Raji (cell line): Measurements from ENCODE around the gene CTBS.

ENCODE experiments used
- POLR2A ChIP-seq: IDR thresholded peaks from 2 replicates; pipeline ENCODE4 v1.6.1; 2011; ENCODE audit warnings: low read depth, low read length, control low read depth; ENCODE audit not compliant: insufficient read depth

Gene CTBS

GRCh38 chr1:84573967-84574842 is at the start of gene CTBS:
Gene CTBS (minus strand): TSS chr1:84574440. CDS start chr1:84574415, 25 bp downstream.
- peak; percentile 90 for TF ChIP-seq POLR2A

- no peak for TF ChIP-seq POLR2A
Measured at GRCh38 chr1:84621553-84621952, 47.3 kb upstream of the CTBS start.

DNA sequence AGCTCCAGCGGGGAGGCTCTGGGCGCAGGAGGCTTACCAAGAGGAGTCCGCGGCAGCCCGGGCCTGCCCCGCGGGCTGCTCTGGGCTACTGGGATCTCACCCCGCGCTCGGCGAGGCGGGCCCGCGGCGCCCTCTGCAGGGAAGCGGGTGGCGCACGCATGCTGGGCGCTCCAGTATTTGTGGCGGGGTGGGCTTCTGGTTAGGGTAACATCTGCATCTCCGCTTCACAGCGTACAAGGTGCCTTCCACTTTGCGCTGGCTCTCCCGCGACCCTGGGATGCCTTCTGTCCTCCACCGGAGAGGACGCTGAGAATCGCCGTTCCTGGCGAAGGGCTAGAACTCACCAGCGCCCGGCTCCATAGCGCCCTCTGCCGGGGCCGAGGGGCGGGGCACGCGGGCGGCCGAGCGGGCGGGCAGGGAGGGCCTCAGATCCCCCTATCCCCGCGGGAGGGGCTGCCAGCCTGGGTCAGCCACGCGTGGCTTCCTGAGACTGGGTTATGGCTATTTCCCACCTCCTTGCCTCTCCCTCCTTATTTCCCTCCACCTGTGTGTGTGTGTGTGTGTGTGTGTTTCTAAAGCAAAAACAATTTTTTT is 46.6 kb upstream of the CTBS start:
- TF ChIP-seq POLR2A, result peak; percentile 51

DNA sequence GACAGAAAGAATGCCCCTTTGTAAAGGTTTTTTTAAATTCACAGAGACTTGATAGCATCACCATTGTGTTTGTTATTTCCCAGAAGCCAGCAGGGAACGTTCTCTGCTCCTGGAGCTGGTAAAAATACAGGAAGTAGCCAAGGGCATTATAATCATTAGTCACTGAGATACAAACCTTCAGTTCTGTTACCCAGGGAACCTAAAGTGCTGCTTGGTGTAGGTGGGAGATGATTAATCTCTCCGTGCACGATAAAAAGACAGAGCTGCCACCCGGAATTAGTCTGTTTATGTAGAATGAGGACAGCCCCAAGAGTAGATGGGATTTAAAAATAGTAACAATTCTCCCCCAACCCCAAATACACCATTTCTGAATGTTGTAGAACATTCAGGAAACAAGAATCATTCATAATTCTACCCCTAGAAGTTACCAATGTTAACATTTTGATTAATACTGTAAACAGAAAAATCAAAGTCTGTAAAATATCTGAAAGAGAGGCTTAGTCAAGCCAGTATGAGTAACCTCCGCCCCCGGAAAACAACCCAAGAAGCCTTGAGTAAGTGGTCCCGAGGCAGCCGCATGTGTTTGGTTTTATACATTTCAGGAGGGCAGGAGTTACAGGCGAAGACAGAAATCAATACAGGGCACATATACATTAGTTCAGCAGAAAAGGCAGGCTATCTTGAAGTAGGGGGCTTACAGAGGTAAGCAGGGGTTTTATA is 45.3 kb upstream of the CTBS start:
- TF ChIP-seq POLR2A, result no peak

- TF ChIP-seq POLR2A, result no peak
Measured at GRCh38 chr1:84617349-84617748, 43.1 kb upstream of the CTBS start.

DNA sequence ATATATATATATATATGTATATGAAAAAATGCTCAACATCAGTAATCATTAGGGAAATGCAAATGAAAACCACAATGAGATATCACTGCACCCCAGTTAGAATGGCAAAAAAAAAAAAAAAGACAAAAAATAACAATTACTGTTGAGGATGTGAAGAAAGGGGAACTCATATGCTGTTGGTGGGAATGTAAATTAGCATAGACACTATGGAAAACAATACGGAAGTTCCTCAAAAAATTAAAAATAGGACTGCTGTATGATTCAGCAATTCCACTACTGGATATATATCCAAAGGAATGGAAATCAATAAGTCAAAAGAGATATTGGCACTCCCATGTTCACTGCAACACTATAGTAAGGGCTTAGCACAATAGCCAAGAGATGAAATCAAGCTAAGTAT is 41.5 kb upstream of the CTBS start:
- TF ChIP-seq POLR2A, result no peak

- no peak for TF ChIP-seq POLR2A
Measured at GRCh38 chr1:84613887-84614286, 39.6 kb upstream of the CTBS start.

DNA sequence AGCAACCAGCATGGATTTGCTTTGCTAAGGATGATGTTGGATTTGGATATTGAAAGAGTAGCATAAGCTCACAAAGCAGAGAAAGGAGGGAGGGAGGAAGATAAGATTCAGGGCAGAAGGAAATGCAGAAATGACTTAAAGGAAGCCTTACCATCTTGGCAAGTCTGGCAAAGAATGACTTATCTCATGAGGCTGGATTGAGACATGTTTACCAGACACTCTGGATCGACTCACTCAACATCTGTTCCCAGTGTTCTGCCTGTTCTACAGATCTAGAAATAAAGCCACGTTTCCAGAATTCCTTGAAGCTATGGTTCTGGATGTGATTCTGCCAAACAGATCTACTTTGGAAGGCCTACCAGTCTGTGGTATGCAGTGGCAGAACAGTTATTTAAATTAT is 38.8 kb upstream of the CTBS start:
- no peak for TF ChIP-seq POLR2A

GRCh38 chr1:84611796-84612195 is 37.6 kb upstream of the CTBS start:
- no peak for TF ChIP-seq POLR2A

DNA sequence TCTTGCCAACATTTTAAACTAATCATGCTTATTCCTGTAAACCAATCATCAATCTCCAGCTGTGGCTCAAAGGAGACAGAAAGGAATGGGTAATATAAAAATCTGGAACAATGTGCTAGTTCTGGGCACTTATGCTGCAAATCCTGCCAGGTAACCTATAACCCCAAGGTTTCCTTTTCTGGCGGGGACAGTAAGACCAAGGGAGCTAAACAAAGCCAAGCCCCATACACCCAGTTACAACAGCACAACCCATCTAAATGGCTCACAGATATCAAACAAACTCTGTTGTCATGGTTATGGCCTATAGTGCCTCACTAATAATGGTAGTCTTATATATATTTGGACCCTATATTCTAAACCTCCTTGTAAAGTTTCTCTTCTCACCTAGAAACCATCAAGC is 36.9 kb upstream of the CTBS start:
- no peak for TF ChIP-seq POLR2A

- no peak for TF ChIP-seq POLR2A
Measured at GRCh38 chr1:84606977-84607376, 32.7 kb upstream of the CTBS start.

GRCh38 chr1:84605157-84605556 is 30.9 kb upstream of the CTBS start:
- no peak for TF ChIP-seq POLR2A

GRCh38 chr1:84603941-84604830 is 29.9 kb upstream of the CTBS start:
- TF ChIP-seq POLR2A, result no peak

DNA sequence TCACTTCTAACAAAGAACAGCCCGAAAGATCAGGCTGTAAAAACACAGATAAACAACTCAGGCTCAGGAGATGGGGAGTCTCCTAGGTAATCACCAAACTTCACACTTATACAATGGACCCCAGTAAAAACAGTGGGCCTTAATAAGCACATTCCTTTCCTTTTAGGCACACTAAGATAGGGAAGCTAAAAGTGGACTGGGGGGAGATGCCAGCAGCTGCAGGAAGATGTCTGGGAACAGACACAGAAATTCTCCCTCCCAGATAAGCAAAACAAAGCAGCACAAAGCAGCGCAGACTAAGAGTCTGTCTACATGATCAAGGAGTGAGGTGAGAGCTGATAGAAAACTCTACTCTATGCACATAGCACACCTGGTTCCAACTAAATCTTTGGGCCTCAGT is 29.0 kb upstream of the CTBS start:
- TF ChIP-seq POLR2A, result no peak

DNA sequence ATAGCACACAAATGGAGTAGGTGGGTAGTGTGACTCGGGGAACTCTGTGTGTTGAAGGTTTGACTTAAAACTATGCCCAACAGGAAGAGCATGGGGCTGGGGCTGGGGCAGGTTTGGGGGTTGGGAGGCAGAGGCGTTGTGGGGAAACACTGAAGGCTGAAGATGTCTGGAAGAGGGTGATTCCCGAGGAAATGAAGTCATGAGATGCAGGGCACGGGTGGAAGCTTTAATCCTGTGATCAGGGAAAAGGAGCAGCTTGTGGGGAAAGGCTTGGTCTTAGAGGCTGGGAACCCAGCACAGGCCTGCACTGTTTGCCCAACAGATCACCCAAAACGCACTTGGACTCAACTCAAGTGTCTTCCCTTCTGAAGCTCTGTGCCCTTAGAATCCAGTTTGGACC is 26.6 kb upstream of the CTBS start:
- TF ChIP-seq POLR2A, result no peak
